GM12878 (cell line): ENCODE measurements around the gene LPIN3. TPM values are rescaled to one million over a fixed set of nuclear protein-coding genes. Genes with fewer than 3 reads are reported as not detected.

Source experiments
- ATAC-seq: fragments of 200-7000 bp; cut with Tn5 transposase; 3 replicates; pipeline ENCODE4 v1.9.1; 2020; ENCODE audit warnings: mild to moderate bottlenecking, moderate library complexity
- BruUV-seq: library from RNA; stranded (reverse); fragments of 400-500 nt; replicated peaks from 2 replicates; lab custom pipeline; 2021; lab: Mats Ljungman, UMichigan
- CTCF ChIA-PET: fragments of 300-600 bp; sonication (Branson Sonifier 250); formaldehyde crosslinking; extraction: SDS; loops from one replicate; lab custom pipeline; 2021; ENCODE audit warnings: inconsistent platforms; lab: Yijun Ruan, JAX
- POLR2A ChIA-PET: fragments of 350-600 bp; formaldehyde crosslinking; extraction: SDS; loops from one replicate; lab custom pipeline; 2021; ENCODE audit warnings: inconsistent platforms; lab: Charles Lee
- RAD21 ChIA-PET: fragments of 300-600 bp; sonication (Branson Sonifier 250); formaldehyde crosslinking; loops from one replicate; lab custom pipeline; 2023; ENCODE audit warnings: antibody characterized with exemption; ENCODE audit not compliant: unreplicated experiment; lab: Charles Lee
- SMC1A ChIA-PET: fragments of 300-600 bp; sonication (Branson Sonifier 250); formaldehyde crosslinking; loops from one replicate; lab custom pipeline; 2023; ENCODE audit not compliant: unreplicated experiment, uncharacterized antibody; lab: Charles Lee
- DNase-seq: peaks from one replicate; pipeline ENCODE4 v3.0.0-alpha.2; 2011; ENCODE audit warnings: low read depth, low spot score
- FAIRE-seq: peaks from 3 replicates; lab custom pipeline; 2011; peaks lifted over from hg19 to GRCh38; lab: Jason Lieb, UNC
- H2AFZ ChIP-seq: 2 replicates; pipeline ENCODE4 v1.6.0; 2011; ENCODE audit warnings: low read depth, low read length, control low read depth; ENCODE audit not compliant: control insufficient read depth
- H3K27ac ChIP-seq: 2 replicates; pipeline ENCODE4 v1.5.1; 2011; ENCODE audit warnings: control low read depth; ENCODE audit not compliant: control insufficient read depth, insufficient read depth
- H3K27me3 ChIP-seq, 2 experiments: replicated peaks in 1 of 2; 2 replicates each; pipeline versions ENCODE4 v1.6.0 to v1.6.1; 2011; ENCODE audit warnings: low read length in 1 of 2; ENCODE audit not compliant: control insufficient read depth in 2 of 2, insufficient read depth in 2 of 2
- H3K36me3 ChIP-seq, 2 experiments: 2 replicates each; pipeline ENCODE4 v1.5.1; 2011; ENCODE audit warnings: low read length in 1 of 2; ENCODE audit not compliant: control insufficient read depth in 2 of 2, insufficient read depth in 2 of 2
- H3K4me1 ChIP-seq: 2 replicates; pipeline ENCODE4 v1.6.1; 2011; ENCODE audit warnings: mild to moderate bottlenecking, low read length, moderate library complexity, mixed read lengths; ENCODE audit not compliant: control insufficient read depth, insufficient read depth
- H3K4me2 ChIP-seq: 2 replicates; pipeline ENCODE4 v1.6.0; 2011; ENCODE audit warnings: control low read depth; ENCODE audit not compliant: control insufficient read depth, insufficient read depth
- H3K4me3 ChIP-seq: fragments of 200-600 bp; sonication (generic); 2 replicates; pipeline ENCODE4 v1.5.1; 2016
- H3K79me2 ChIP-seq: 2 replicates; pipeline ENCODE4 v1.6.0; 2011; ENCODE audit warnings: low read length; ENCODE audit not compliant: control insufficient read depth, insufficient read depth
- H3K9ac ChIP-seq: 2 replicates; pipeline ENCODE4 v1.8.0; 2011; ENCODE audit warnings: low read length, control low read depth, mixed read lengths; ENCODE audit not compliant: control insufficient read depth, insufficient read depth
- H3K9me3 ChIP-seq: replicated peaks from 3 replicates; pipeline ENCODE4 v1.5.1; 2011; ENCODE audit warnings: mild to moderate bottlenecking, low read length; ENCODE audit not compliant: control insufficient read depth, insufficient read depth
- H4K20me1 ChIP-seq: 2 replicates; pipeline ENCODE4 v1.6.0; 2011; ENCODE audit not compliant: control insufficient read depth, insufficient read depth
- CBX5 ChIP-seq: sonication (generic); IDR thresholded peaks from 2 replicates; pipeline ENCODE4 v1.6.1; 2016; ENCODE audit warnings: low read depth, moderate library complexity, mild to moderate bottlenecking, inconsistent platforms
- FOXK2 ChIP-seq: fragments of 450-650 bp; IDR thresholded peaks from 2 replicates; pipeline ENCODE4 v1.6.1; 2017; ENCODE audit warnings: mild to moderate bottlenecking, moderate library complexity
- HCFC1 ChIP-seq: fragments of 150-350 bp; IDR thresholded peaks from 2 replicates; pipeline ENCODE4 v1.6.1; 2014; ENCODE audit warnings: low read length
- HDAC2 ChIP-seq: fragments of 200-600 bp; sonication (generic); IDR thresholded peaks from 2 replicates; pipeline ENCODE4 v1.6.1; 2017
- HDAC6 ChIP-seq: fragments of 200-600 bp; sonication (generic); IDR thresholded peaks from one replicate; pipeline ENCODE4 v1.8.0; 2017; ENCODE audit warnings: antibody characterized with exemption; ENCODE audit not compliant: unreplicated experiment
- KDM1A ChIP-seq: fragments of 200-600 bp; sonication (generic); IDR thresholded peaks from 2 replicates; pipeline ENCODE4 v1.6.1; 2016; ENCODE audit warnings: borderline replicate concordance
- MEF2A ChIP-seq: IDR thresholded peaks from 2 replicates; pipeline ENCODE4 v1.6.1; 2011; ENCODE audit warnings: low read depth, mild to moderate bottlenecking, low read length, moderate library complexity; ENCODE audit not compliant: insufficient read depth
- NBN ChIP-seq: fragments of 450-650 bp; IDR thresholded peaks from 2 replicates; pipeline ENCODE4 v1.6.1; 2016
- RFX5 ChIP-seq: IDR thresholded peaks from 2 replicates; pipeline ENCODE4 v1.6.1; 2011; ENCODE audit warnings: low read depth, low read length, improper control_type of control experiment
- SREBF2 ChIP-seq: IDR thresholded peaks from 2 replicates; pipeline ENCODE4 v1.6.1; 2012; ENCODE audit warnings: mild to moderate bottlenecking, low read length
- ZBTB33 ChIP-seq: fragments of 450-650 bp; IDR thresholded peaks from 2 replicates; pipeline ENCODE4 v1.6.1; 2017; ENCODE audit warnings: mild to moderate bottlenecking
- ZSCAN29 ChIP-seq: fragments of 450-650 bp; IDR thresholded peaks from 2 replicates; pipeline ENCODE4 v1.6.1; 2017; ENCODE audit warnings: mild to moderate bottlenecking, moderate library complexity
- WGBS: methylation state at CpG from one replicate; pipeline ENCODE4 v1.1.6; 2016; ENCODE audit warnings: low lambda C conversion rate; ENCODE audit not compliant: insufficient replicate concordance, insufficient coverage; ENCODE audit errors: missing lambda C conversion rate; 5-methylcytosine and 5-hydroxymethylcytosine counted together
- in situ Hi-C: fragments of 300-500 bp; cut with MboI; formaldehyde crosslinking; loops from 9 replicates; pipeline ENCODE4 v1.14.3; 2018; ENCODE audit warnings: mixed read lengths
- intact Hi-C: fragments of 100-400 bp; cut with micrococcal nuclease; formaldehyde crosslinking; loops from one replicate; pipeline ENCODE4 v1.14.2; 2022; ENCODE audit not compliant: unreplicated experiment
- polyA plus RNA-seq, 11 experiments: library from polyadenylated mRNA; depleted of rRNA in 4 of 11; unstranded in 6 of 11; stranded (reverse) in 5 of 11; fragments of >200 nt; fragmentation: Nextera tagmentation in 4 of 11; fragmentation: Illumina TruSeq in 1 of 11; extraction: Ambion mirVana in 4 of 11; extraction: Trizol in 1 of 11; gene quantifications; 1 replicate in 1 of 11; 2 replicates in 10 of 11; pipeline versions ENCODE4 v1.2.1 to v1.2.3, GENCODE V29; 2011 to 2016; ENCODE audit warnings: inconsistent platforms in 2 of 11, missing spikeins in 2 of 11, low read depth in 1 of 11
- total RNA-seq, 4 experiments: library from RNA; depleted of rRNA in 3 of 4; stranded (reverse); fragments of >200 nt in 3 of 4; fragmentation: Illumina TruSeq in 1 of 4; extraction: Trizol in 1 of 4; gene quantifications; 2 replicates each; pipeline versions ENCODE4 v1.2.1 to v1.2.3, GENCODE V29; 2013 to 2021

The LPIN3 gene
- total and polyA plus RNA-seq, 10 of the 15 experiments (the other 5 are each of a cell fraction or from before 2014, with no cell fraction given), result 0.13 to 1.3 (median 0.51) TPM

DNA sequence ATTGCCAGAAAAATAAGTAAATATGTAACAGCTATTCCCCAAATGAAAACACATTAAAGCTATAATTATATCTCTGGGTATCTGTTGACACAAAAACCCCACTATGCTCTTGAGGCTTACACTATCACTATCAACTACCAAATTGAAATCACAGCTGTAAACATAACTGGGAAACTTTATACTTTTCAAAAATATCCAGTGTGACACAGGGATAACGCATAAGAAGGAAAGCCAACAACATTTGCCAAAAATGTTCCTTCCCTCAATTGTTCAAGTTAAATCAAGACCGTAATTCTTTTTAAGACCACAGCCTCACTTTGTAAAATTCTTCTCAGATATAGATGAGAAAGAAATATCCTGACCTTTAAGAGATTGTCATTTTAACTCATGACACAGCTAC is 26.2 kb upstream of the LPIN3 start (continued):
- TF ChIP-seq RFX5 (no peak), HDAC2 (no peak), NBN (no peak)

- ChIA-PET CTCF (interaction anchor here (1.4 kb wide), 1 partner anchor 181 kb away, joined by 4 read pairs; no protein-coding TSS in a partner anchor), RAD21 (interaction anchor here (0.6 kb wide), 2 partner anchors 9 to 1559 kb away, joined by 3 read pairs; no protein-coding TSS in a partner anchor), POLR2A (interaction anchor here (1.0 to 2.6 kb wide), 2 partner anchors 10 to 13 kb away, joined by 3 to 10 read pairs; no protein-coding TSS in a partner anchor), SMC1A (interaction anchor here (0.7 to 2.4 kb wide), 3 partner anchors 10 to 158 kb away, joined by 3 to 16 read pairs (median 5); no protein-coding TSS in a partner anchor)
- H3K27ac ChIP-seq, result no peak overlapping the region
- H3K4me3 ChIP-seq, result 0 out of 2 replicates have a peak overlapping the region, but pooled peaks have one; percentile 96
- H3K4me1 ChIP-seq, result peaks cover 3% of the 10 kb centered on the region; the same call in 1 of the 2 replicates
- intact Hi-C loops, result loop anchor here (5.0 to 10.0 kb wide), 2 partner anchors 179 to 331 kb away; partner anchors contain the start of gene PLCG1
- peak; percentile 27 for FAIRE-seq
- ATAC-seq, result no peak
- H3K27me3 ChIP-seq, result no peaks in the 10 kb centered on the region
- H3K4me2 ChIP-seq, result peak overlapping the region; percentile 97
- in situ Hi-C loops, result no loop called here
- H3K9ac ChIP-seq, result no peak overlapping the region; the same call in 1 of the 2 replicates
- DNase-seq, result no peak
- no peaks in the 10 kb centered on the region for H3K9me3 ChIP-seq
- TSS peak; percentile 80 for BruUV-seq
- 96% methylated on average over 6 of the region's 6 CpGs for WGBS
- no peak for TF ChIP-seq KDM1A
- TF ChIP-seq MEF2A, result no peak
- no peak for TF ChIP-seq HCFC1
- TF ChIP-seq ZSCAN29, result no peak
- no peak for TF ChIP-seq SREBF2
- TF ChIP-seq CBX5, result no peak
- TF ChIP-seq ZBTB33, result no peak
- no peak for TF ChIP-seq HDAC6
- no peak for TF ChIP-seq FOXK2
- H2AFZ ChIP-seq, result no peak overlapping the region
- peaks cover 8% of the 10 kb centered on the region for H3K79me2 ChIP-seq
- no peaks in the 10 kb centered on the region for H4K20me1 ChIP-seq
- no peaks in the 10 kb centered on the region for H3K36me3 ChIP-seq
These were observed 24.6 kb upstream of the LPIN3 start for GRCh38 chr20:41316051-41316450.
